ENCODE data around the gene INPP5E.

The INPP5E gene

GRCh38 chr9:136379003-136379287, 60.7 kb downstream of the INPP5E start:
- H3K4me1 Mint-ChIP-seq (ENCODE audit: low read depth), result peaks cover 37% of the 10 kb centered on the region
- intact Hi-C loops (cut with micrococcal nuclease), result no loop called here
- no peaks in the 10 kb centered on the region for H3K9me3 Mint-ChIP-seq
- no peaks in the 10 kb centered on the region for H3K27me3 Mint-ChIP-seq
- peaks cover 81% of the 10 kb centered on the region for H3K36me3 Mint-ChIP-seq (ENCODE audit: low read depth)
- H3K27ac Mint-ChIP-seq, result peak overlapping the region; percentile 46
- no peak overlapping the region for H3K4me3 Mint-ChIP-seq
